ENCODE results near the gene MRPL51.

The MRPL51 gene

GRCh38 chr12:6492838-6493496, at the start of gene MRPL51:
MRPL51 (minus strand) TSS chr12:6493262; CDS start chr12:6493136, 126 bp downstream.
- DNase-seq, result peak; percentile 99

GRCh38 chr12:6542209-6543009, 49.3 kb upstream of the MRPL51 start:
- DNase-seq, result no peak

GRCh38 chr12:6541371-6542165, 48.5 kb upstream of the MRPL51 start:
- DNase-seq, result no peak

- peak; percentile 60 to 73 for DNase-seq
These were observed 47.3 kb upstream of the MRPL51 start for GRCh38 chr12:6540181-6540877.

GRCh38 chr12:6539707-6540134, 46.7 kb upstream of the MRPL51 start:
- DNase-seq, result peak in 1 of 2 donors; percentile 48

- DNase-seq, result no peak
These were observed 46.2 kb upstream of the MRPL51 start for GRCh38 chr12:6539314-6539682.

GRCh38 chr12:6538420-6539313, 45.6 kb upstream of the MRPL51 start:
- peak; percentile 41 to 63 for DNase-seq

GRCh38 chr12:6537580-6538419, 44.7 kb upstream of the MRPL51 start:
- peak; percentile 84 to 88 for DNase-seq

- peak in 1 of 2 donors; percentile 42 for DNase-seq
These were observed 44.0 kb upstream of the MRPL51 start for GRCh38 chr12:6536894-6537579.

- peak in 1 of 2 donors; percentile 45 for DNase-seq
These were observed 43.1 kb upstream of the MRPL51 start for GRCh38 chr12:6535960-6536847.

GRCh38 chr12:6535697-6535946, 42.6 kb upstream of the MRPL51 start:
- no peak for DNase-seq

GRCh38 chr12:6534945-6535696, 42.1 kb upstream of the MRPL51 start:
- DNase-seq, result peak; percentile 78 to 83

- DNase-seq, result no peak
These were observed 41.6 kb upstream of the MRPL51 start for GRCh38 chr12:6534695-6534944.

- peak; percentile 90 to 91 for DNase-seq
These were observed 41.0 kb upstream of the MRPL51 start, which contains the start of gene GAPDH for GRCh38 chr12:6533923-6534694. GAPDH (plus strand) TSS chr12:6534517; CDS start chr12:6534833, 316 bp downstream.

- DNase-seq, result no peak
These were observed 40.5 kb upstream of the MRPL51 start for GRCh38 chr12:6533653-6533922.

GRCh38 chr12:6532927-6533652, 40.0 kb upstream of the MRPL51 start:
- DNase-seq, result peak; percentile 58 to 73
